ENCODE results near the gene WDFY4.

WDFY4 gene

DNA sequence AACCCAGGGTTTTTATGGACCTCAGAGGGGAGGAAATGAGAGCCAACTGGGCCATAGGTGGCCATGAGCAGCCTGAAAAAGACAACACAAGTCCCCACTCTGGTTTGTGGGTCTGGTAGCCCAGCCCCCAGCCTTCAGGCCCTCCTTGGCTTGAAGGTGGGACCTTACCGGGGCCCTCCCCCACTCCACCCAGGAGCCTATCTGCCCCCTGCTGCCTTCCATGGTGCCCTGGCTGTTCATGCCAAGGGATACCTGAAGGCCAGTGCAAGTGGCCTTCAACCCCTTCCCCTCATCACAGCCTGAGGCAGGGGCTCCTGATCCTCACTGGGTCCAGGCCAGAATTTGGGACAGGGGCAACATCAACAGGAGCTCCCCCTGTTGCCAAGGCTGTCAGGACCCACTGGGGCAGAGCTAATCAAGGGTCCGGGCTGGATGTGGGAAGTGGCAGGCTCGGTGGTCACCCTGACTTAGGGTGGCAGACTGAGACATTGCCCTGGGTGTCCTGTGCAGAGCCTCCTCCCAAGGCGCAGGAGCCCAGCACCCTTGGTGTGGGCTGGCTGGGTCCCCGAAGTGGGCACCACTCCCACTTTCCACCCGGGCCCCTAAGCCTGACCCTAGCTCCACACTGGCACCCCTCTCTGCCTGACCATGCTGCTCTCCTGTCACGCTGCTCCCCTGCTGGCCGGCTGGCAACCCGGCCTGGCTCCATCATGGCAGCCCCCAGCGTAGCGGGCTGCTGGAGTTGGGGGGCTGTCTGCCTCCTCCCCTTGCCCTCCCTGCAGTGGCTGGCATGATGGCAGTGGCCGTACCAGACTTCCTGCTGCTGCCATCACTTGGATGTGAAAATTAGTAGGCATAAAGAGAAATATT is 6.4 kb downstream of the WDFY4 start:
- no peaks in the 10 kb centered on the region for H3K79me1 ChIP-seq (ENCODE audit: low read length)
- no peaks in the 10 kb centered on the region for H3K27me3 ChIP-seq (ENCODE audit: insufficient read depth, low read length, poor library complexity)
- H3K4ac ChIP-seq (ENCODE audit: low read depth, low read length), result no peak overlapping the region
- no peak overlapping the region for H3K27ac ChIP-seq (ENCODE audit: low read depth, low read length)
- H3K56ac ChIP-seq (ENCODE audit: low read length), result no peak overlapping the region
- H4K8ac ChIP-seq (ENCODE audit: low read depth, low read length), result no peak overlapping the region
- no peak overlapping the region for H3K4me2 ChIP-seq (ENCODE audit: low read length)
- H2BK120ac ChIP-seq (ENCODE audit: low read depth, low read length), result no peak overlapping the region
- H3K23ac ChIP-seq (ENCODE audit: low read length), result no peak overlapping the region
- DNase-seq, result no peak
- WGBS (ENCODE audit: extremely low coverage, insufficient coverage, low lambda C conversion rate), result no CpG with 5 or more reads among the region's 12 CpGs
- no peak overlapping the region for H4K5ac ChIP-seq (ENCODE audit: low read length)
- H3K36me3 ChIP-seq (ENCODE audit: control insufficient read depth, insufficient read depth, low read length), result no peaks in the 10 kb centered on the region
- H3K4me3 ChIP-seq (ENCODE audit: low read length), result no peak overlapping the region
- no peaks in the 10 kb centered on the region for H3K79me2 ChIP-seq (ENCODE audit: control insufficient read depth, insufficient read depth, low read length)
- H2BK15ac ChIP-seq (replicated peaks; ENCODE audit: low read depth), result no peak overlapping the region
- no peak overlapping the region for H2BK5ac ChIP-seq (ENCODE audit: low read length)
- H3K9ac ChIP-seq (ENCODE audit: low read length), result no peak overlapping the region
- no peak overlapping the region for H2AK5ac ChIP-seq (ENCODE audit: low read length)
- no peak overlapping the region for H3K18ac ChIP-seq (ENCODE audit: low read length)
- peaks cover 2% of the 10 kb centered on the region for H3K4me1 ChIP-seq (ENCODE audit: control insufficient read depth, low read depth, low read length)

GRCh38 chr10:48691812-48692528 is 7.3 kb downstream of the WDFY4 start:
- Histone ChIP-seq H3K4me1 (ENCODE audit: control insufficient read depth, low read depth, low read length) (peaks cover 2% of the 10 kb centered on the region), H3K79me2 (ENCODE audit: control insufficient read depth, insufficient read depth, low read length) (no peaks in the 10 kb centered on the region), H4K5ac (ENCODE audit: low read length) (no peak overlapping the region), H3K9ac (ENCODE audit: low read length) (no peak overlapping the region), H2AK5ac (ENCODE audit: low read length) (no peak overlapping the region), H3K4me2 (ENCODE audit: low read length) (no peak overlapping the region), H3K79me1 (ENCODE audit: low read length) (no peaks in the 10 kb centered on the region), H3K56ac (ENCODE audit: low read length) (no peak overlapping the region), H2BK120ac (ENCODE audit: low read depth, low read length) (no peak overlapping the region), H2BK5ac (ENCODE audit: low read length) (no peak overlapping the region), H2BK15ac (replicated peaks; ENCODE audit: low read depth) (no peak overlapping the region), H3K18ac (ENCODE audit: low read length) (no peak overlapping the region), H3K27me3 (ENCODE audit: insufficient read depth, low read length, poor library complexity) (no peaks in the 10 kb centered on the region), H4K8ac (ENCODE audit: low read depth, low read length) (no peak overlapping the region), H3K23ac (ENCODE audit: low read length) (no peak overlapping the region), H3K27ac (ENCODE audit: low read depth, low read length) (no peak overlapping the region), H3K4me3 (ENCODE audit: low read length) (no peak overlapping the region), H3K4ac (ENCODE audit: low read depth, low read length) (no peak overlapping the region), H3K36me3 (ENCODE audit: control insufficient read depth, insufficient read depth, low read length) (no peaks in the 10 kb centered on the region)
- DNase-seq, result no peak
- WGBS (ENCODE audit: extremely low coverage, insufficient coverage, low lambda C conversion rate), result no CpG with 5 or more reads among the region's 8 CpGs

DNA sequence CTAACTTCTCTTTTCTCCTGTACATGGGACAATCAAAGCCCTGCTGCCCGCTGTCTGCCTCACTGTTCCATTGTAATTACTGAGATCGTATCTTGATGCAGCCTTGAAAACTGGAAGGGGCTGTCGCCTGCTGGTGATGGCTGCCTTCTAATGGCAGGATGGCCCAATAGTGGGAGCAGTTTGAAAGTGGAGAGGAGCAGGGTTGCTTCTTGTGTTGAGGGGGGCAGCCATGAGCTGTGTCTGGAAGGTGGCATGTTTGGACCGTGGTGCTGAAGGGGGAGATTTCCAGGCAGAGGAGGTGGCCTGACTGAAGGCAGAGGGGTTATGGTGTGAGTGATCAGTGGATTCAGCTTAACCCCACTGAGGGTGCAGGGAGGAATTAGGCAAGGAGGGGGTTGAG is 8.1 kb downstream of the WDFY4 start:
- H2AK5ac ChIP-seq (ENCODE audit: low read length), result no peak overlapping the region
- no peak overlapping the region for H3K27ac ChIP-seq (ENCODE audit: low read depth, low read length)
- no peak overlapping the region for H2BK120ac ChIP-seq (ENCODE audit: low read depth, low read length)
- no peak for DNase-seq
- no peak overlapping the region for H3K56ac ChIP-seq (ENCODE audit: low read length)
- H3K36me3 ChIP-seq (ENCODE audit: control insufficient read depth, insufficient read depth, low read length), result no peaks in the 10 kb centered on the region
- no peak overlapping the region for H3K4ac ChIP-seq (ENCODE audit: low read depth, low read length)
- no peaks in the 10 kb centered on the region for H3K79me2 ChIP-seq (ENCODE audit: control insufficient read depth, insufficient read depth, low read length)
- no peak overlapping the region for H2BK5ac ChIP-seq (ENCODE audit: low read length)
- WGBS (ENCODE audit: extremely low coverage, insufficient coverage, low lambda C conversion rate), result no CpG with 5 or more reads among the region's 4 CpGs
- peaks cover 2% of the 10 kb centered on the region for H3K4me1 ChIP-seq (ENCODE audit: control insufficient read depth, low read depth, low read length)
- H2BK15ac ChIP-seq (replicated peaks; ENCODE audit: low read depth), result no peak overlapping the region
- H4K5ac ChIP-seq (ENCODE audit: low read length), result no peak overlapping the region
- H3K4me2 ChIP-seq (ENCODE audit: low read length), result no peak overlapping the region
- H3K18ac ChIP-seq (ENCODE audit: low read length), result no peak overlapping the region
- no peaks in the 10 kb centered on the region for H3K27me3 ChIP-seq (ENCODE audit: insufficient read depth, low read length, poor library complexity)
- H4K8ac ChIP-seq (ENCODE audit: low read depth, low read length), result no peak overlapping the region
- H3K23ac ChIP-seq (ENCODE audit: low read length), result no peak overlapping the region
- no peak overlapping the region for H3K4me3 ChIP-seq (ENCODE audit: low read length)
- no peak overlapping the region for H3K9ac ChIP-seq (ENCODE audit: low read length)
- H3K79me1 ChIP-seq (ENCODE audit: low read length), result no peaks in the 10 kb centered on the region

GRCh38 chr10:48693206-48693605 is 8.5 kb downstream of the WDFY4 start:
- Histone ChIP-seq H3K56ac (ENCODE audit: low read length) (no peak overlapping the region), H3K18ac (ENCODE audit: low read length) (no peak overlapping the region), H4K8ac (ENCODE audit: low read depth, low read length) (no peak overlapping the region), H3K4ac (ENCODE audit: low read depth, low read length) (no peak overlapping the region), H3K4me2 (ENCODE audit: low read length) (no peak overlapping the region), H3K36me3 (ENCODE audit: control insufficient read depth, insufficient read depth, low read length) (no peaks in the 10 kb centered on the region), H4K5ac (ENCODE audit: low read length) (no peak overlapping the region), H2BK5ac (ENCODE audit: low read length) (no peak overlapping the region), H2AK5ac (ENCODE audit: low read length) (no peak overlapping the region), H3K23ac (ENCODE audit: low read length) (no peak overlapping the region), H2BK120ac (ENCODE audit: low read depth, low read length) (no peak overlapping the region), H3K9ac (ENCODE audit: low read length) (no peak overlapping the region), H3K4me3 (ENCODE audit: low read length) (no peak overlapping the region), H3K27ac (ENCODE audit: low read depth, low read length) (no peak overlapping the region), H3K79me2 (ENCODE audit: control insufficient read depth, insufficient read depth, low read length) (no peaks in the 10 kb centered on the region), H3K79me1 (ENCODE audit: low read length) (no peaks in the 10 kb centered on the region), H3K27me3 (ENCODE audit: insufficient read depth, low read length, poor library complexity) (no peaks in the 10 kb centered on the region), H3K4me1 (ENCODE audit: control insufficient read depth, low read depth, low read length) (peaks cover 2% of the 10 kb centered on the region), H2BK15ac (replicated peaks; ENCODE audit: low read depth) (no peak overlapping the region)
- WGBS (ENCODE audit: extremely low coverage, insufficient coverage, low lambda C conversion rate), result no CpG with 5 or more reads among the region's 4 CpGs
- DNase-seq, result no peak

DNA sequence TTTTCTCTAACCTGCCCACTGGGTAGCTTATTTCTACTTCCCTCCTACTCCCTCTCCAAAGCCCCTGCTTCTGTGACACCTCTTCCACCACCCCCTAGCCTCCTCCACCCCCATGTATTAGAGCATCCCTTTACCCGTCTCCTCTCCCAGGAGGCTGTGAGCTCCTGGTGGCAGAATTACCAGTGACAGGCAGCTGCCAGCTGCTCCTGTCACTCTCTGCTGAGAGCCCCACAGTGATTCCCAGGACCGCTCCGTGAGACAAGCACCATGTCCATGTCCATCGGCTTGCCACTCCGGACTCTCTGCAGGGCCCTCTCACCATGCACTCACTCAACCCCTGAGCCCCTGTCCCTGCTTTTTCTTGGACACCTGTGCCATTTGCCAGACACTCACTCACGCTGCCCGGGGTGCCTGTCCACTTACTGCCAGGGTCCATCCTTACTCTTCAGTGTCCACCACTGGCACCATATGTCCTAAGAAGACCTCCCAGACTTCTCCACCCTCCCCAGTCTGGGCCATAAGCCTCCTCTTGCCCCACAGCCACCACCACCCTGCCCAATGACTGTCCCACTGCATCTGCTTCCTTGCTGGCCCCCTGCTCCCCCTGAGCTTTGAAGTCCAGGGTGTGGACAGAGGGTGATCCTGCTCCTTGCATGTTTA is 9.8 kb downstream of the WDFY4 start:
- no peak overlapping the region for H4K8ac ChIP-seq (ENCODE audit: low read depth, low read length)
- no peak overlapping the region for H3K4me3 ChIP-seq (ENCODE audit: low read length)
- H2BK120ac ChIP-seq (ENCODE audit: low read depth, low read length), result no peak overlapping the region
- H3K27ac ChIP-seq (ENCODE audit: low read depth, low read length), result no peak overlapping the region
- H3K36me3 ChIP-seq (ENCODE audit: control insufficient read depth, insufficient read depth, low read length), result no peaks in the 10 kb centered on the region
- no peaks in the 10 kb centered on the region for H3K79me2 ChIP-seq (ENCODE audit: control insufficient read depth, insufficient read depth, low read length)
- no peak overlapping the region for H3K23ac ChIP-seq (ENCODE audit: low read length)
- H3K56ac ChIP-seq (ENCODE audit: low read length), result no peak overlapping the region
- no peak overlapping the region for H2BK15ac ChIP-seq (replicated peaks; ENCODE audit: low read depth)
- H3K4me1 ChIP-seq (ENCODE audit: control insufficient read depth, low read depth, low read length), result peaks cover 2% of the 10 kb centered on the region
- no peak overlapping the region for H3K18ac ChIP-seq (ENCODE audit: low read length)
- no peaks in the 10 kb centered on the region for H3K79me1 ChIP-seq (ENCODE audit: low read length)
- no peak overlapping the region for H2BK5ac ChIP-seq (ENCODE audit: low read length)
- H3K4me2 ChIP-seq (ENCODE audit: low read length), result no peak overlapping the region
- H2AK5ac ChIP-seq (ENCODE audit: low read length), result no peak overlapping the region
- no CpG with 5 or more reads among the region's 7 CpGs for WGBS (ENCODE audit: extremely low coverage, insufficient coverage, low lambda C conversion rate)
- H3K27me3 ChIP-seq (ENCODE audit: insufficient read depth, low read length, poor library complexity), result no peaks in the 10 kb centered on the region
- H4K5ac ChIP-seq (ENCODE audit: low read length), result no peak overlapping the region
- no peak overlapping the region for H3K9ac ChIP-seq (ENCODE audit: low read length)
- DNase-seq, result no peak
- H3K4ac ChIP-seq (ENCODE audit: low read depth, low read length), result no peak overlapping the region

Measured in mesendoderm (in vitro differentiated cells).